SHP77 treated with DMSO at 0.1 percent for 48 hours (cell line): ENCODE results near the gene STAC.
"Not testable (repeated sequence)": the region's sequence is repeated elsewhere in the genome, so short reads cannot be mapped to it uniquely, and the experiment has no call there.

ENCODE experiments used
- DNase-seq: peaks from one replicate; lab custom pipeline; 2025; lab: John Stamatoyannopoulos, UW

The STAC gene

DNA sequence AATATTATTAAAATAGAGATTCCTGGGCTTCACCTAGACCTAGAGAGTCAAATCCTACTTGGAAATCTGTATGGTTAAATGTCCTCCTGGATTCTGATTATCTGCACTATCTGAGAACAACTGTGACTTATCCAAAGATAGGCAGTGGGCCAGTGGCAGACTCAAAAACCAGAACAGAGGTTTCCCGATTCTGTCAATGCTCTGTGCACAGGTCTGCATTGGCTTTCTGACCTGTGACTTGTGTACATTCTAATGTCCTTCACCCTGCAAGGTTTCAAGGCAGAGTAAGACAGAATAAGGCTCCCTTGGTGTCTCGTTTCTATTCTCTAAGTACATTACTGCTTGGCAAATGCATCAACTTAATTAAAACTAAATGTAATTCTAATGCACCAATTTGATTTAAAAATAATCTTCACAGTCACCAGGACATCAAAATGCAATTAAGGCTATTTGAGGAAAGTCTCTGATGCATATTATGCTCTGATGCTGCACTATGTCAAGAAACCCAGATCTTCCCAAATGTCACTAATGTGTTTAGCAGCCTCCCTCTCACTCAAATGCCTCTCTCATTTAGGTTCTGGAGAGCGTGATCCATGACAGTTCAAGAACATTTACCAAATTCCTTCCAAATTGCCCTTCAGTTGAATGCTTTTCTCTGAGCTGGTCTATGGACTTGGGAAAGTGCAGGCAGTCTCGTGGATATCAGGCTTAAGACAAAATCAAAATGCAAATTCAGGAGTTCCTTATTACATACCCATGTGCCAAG, 140.1 kb downstream of the STAC start:
- DNase-seq: no peak

GRCh38 chr3:36521007-36521379, 140.7 kb downstream of the STAC start:
- no peak for DNase-seq

GRCh38 chr3:36524560-36524959, 144.3 kb downstream of the STAC start:
- no peak for DNase-seq

DNA sequence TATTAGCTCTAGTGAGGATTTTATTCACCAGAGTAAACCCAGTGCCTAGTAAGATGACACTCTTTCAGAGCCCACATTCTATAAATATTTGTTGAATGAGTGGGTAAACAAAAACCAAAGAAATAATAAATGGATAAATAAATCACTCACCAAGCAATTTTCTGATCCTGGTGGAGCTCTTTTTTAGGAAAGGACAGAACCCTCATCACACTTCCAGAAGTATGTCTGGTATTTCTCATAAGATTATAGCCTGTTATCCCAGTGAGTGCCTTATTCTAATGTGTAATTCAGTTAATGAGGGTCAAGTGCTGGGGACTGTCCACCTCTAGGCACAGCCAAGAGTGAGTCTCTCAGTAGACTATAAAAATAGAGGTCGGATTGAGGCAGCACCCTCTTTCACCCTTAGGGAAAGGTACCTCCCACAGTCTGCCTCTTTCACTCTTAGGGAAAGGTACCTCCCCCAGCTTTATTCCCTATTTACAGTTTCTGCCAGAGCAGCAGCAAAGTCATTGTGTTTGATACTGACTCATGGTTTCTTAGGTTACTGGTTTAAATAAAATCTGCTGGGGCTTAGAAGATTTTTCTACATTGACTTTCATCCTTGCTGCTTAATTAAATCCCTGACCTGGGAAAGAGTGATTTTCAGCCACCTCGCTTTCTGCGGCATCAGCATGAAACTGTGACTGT, 145.0 kb downstream of the STAC start:
- no peak for DNase-seq

DNA sequence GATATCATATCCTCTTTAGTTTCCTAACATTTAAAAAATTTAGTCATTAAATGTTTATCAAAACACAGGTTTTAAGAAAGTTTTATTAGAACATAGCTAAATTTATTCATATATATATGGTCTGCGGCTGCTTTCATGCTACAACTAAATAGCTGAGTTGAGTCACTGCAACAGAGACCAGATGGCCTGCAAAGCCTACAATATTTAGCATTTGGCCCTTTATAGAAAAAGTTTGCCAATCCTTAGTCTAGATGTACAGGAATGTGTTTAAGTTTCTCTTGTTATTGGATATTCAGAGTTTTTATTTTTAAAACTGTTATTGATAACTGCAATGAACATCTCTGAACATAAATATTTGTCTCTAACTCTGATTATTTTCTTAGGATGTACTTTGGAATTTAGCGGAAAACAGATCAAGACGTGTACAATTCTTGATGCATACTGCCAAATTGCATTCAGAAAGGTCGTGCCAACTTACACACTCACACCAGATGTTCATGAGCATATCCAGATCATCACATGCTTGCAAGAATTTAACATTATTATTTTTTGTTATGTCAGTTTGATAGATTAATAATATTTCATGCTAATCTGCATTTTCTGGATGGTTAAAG, 157.9 kb downstream of the STAC start:
- no peak for DNase-seq

DNA sequence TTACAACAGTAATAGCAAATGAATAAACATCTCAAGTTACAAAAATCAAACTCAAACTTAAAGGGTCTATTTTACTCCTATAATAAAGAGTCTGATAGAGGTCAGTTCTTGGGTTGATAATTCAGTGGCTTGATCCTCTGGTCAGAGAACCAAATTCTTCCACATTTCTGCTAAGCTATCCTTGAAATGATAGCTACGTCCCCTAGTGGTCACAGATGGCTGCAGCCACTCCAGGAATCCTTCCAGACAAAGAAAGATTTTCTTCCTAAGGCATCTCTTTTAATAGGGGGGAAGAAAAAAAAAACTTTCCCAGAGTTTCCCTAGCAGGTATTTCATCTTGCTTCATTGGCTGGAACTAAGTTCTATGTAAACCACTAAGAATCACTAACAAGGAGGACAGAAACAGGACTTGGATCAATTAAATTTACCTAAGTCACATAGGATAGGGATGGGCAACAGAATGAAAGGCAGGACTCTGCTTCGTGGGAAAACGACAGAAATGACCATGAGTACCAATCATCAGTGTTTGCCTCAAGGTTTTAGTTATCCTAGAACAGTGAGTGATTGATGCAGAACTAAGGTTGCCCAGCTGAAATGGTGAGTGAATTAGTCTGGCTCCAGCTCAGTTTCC, 160.7 kb downstream of the STAC start:
- DNase-seq: no peak

- DNase-seq: no peak
Measured at GRCh38 chr3:36542186-36542585, 161.9 kb downstream of the STAC start.

DNA sequence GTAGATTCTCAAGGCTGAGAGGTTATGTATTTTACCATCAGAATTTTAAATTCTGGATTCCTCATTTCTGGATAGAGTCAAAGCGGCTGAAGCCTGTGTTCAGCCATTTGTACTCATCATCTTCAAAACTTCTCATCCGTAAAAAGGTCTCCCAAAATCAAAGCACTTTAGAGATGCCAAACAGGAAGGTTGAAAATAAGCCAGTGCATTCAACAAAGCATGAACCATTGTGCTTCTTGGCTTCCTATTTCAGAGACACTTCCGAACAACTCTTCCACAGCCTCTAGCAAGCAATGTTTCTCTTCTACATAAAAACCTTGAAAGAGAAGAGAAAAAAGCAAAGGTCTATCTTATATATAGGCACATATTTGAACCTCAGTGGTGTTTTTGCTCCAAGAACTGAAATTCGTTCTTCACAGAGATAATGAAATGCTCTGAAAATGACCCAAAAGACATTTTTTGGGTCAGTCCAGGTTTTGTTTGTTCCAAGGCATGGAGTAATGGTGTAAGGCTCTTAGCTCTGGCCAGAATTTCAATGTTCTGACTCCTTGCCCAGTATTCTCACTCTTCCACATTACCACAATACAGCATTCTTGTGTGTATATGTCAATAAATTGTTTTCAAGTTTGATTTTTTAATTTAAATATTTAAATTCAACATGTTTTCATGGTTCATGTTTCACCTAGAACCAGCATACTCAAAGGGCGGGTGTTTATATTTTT, 163.1 kb downstream of the STAC start:
- no peak for DNase-seq

- DNase-seq: no peak
Measured at GRCh38 chr3:36546226-36546625, 165.9 kb downstream of the STAC start.

DNA sequence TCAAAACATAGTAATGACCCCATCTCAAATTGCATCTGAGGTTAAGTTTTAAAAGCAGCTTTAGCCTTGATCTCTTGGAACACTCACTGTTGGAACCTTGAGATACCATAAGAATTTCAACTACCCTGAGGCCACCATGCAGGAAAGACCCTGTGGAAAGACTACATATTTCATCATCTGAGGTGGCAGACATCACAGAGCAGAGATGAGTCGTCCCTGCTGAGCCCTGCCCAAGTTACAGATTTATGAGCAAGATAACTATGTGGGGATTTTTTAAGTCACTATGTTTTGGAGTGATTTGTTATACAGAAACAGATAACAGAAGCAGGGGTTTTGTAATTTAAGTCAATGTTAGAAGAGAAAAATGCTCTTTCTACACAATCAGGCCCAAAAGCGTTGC, 168.4 kb downstream of the STAC start:
- no peak for DNase-seq

GRCh38 chr3:36557021-36557707, 176.9 kb downstream of the STAC start:
- no peak for DNase-seq

DNA sequence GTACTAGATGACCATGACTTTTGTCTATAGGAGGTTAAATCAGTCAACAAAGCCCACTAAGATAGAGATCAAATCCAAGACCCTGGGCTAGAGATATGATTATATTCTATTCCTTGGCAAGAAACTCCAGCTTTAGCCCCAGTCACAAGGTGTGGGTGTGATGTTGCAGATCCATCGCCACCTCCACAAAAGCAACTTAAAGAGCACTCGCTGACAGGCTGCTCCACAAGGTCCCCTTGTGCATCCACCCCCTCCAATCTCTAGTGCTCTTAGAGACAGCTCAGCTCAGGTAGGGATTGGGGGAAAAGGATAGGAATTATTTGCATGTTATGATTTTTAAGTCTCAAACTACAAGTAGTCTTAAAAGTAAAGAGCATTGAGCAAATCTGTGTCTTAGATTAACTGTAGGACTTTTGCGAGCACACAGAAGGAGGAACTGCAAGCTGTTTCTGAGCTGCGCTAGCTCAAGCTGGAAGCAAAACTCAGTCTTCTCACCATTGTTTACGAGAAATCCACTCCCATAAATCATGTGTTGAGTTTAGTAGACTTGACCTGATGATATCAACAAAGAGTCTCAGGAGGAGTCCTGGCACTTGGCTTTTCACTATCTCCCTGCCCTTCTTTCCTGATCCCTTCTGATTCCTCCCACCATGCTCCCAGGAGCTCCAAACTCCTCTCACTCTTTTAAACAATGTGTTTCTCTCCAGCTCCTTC, 177.6 kb downstream of the STAC start:
- no peak for DNase-seq

DNA sequence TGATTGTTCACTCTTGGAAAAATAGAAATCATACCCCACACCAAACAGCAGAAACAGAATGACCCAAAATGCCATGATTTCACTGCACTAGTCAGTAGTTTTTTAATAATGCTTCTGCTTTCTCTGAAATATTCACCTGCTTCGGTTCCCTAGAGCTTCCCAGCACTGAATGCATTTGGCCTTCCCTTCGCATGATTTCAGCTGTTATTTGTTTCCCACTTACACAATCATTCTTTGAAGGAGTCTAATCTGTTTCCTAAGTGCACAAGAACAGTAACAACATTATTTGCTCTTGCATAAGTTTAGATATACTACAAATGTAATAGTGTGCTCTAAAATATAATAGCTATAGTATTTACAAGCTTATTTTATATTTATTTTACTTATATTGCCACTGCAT, 178.7 kb downstream of the STAC start:
- no peak for DNase-seq

DNA sequence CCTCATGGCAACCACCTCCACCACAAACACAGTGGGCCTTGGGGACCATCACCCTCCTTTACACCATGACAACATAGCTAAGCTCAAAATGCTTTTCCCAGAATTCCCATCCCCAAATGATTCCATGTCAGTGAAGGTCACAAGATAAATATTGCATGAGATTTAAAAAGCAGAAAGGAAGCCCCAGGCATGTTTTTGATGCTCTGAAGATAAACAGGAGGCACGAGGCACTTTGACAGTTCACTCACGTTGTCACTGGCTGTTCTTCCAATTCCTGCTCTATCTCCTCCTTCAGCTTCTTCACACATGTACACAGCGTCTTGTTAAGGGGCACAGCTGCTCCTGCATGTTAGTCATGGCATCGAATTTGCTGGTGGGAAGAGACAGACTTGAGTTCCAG, 180.4 kb downstream of the STAC start:
- DNase-seq: no peak

- no peak for DNase-seq
Measured at GRCh38 chr3:36561601-36562000, 181.3 kb downstream of the STAC start.

GRCh38 chr3:36562945-36563344, 182.6 kb downstream of the STAC start:
- DNase-seq: no peak

- no peak for DNase-seq
Measured at GRCh38 chr3:36575241-36575640, 194.9 kb downstream of the STAC start.

- DNase-seq: not testable (repeated sequence)
Measured at GRCh38 chr3:36578418-36578817, 198.1 kb downstream of the STAC start.

DNA sequence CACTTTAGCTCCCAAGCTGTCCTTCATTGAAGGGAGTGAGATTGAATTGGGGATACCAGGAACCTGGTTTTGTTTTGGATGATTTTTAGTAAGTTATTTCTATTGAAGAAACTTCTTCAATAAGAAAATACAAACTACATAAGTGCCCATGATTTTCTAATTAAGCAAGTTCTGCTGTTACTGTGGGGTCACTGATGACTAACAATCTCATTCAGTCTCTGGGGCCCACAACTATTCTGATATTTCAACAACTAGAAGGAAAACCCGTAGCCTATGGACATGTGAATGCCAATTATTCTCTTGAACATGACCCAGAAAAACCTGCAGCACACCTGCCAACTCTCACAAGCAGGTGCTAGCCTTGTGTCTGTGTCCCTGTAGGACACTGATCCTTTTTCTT, 199.4 kb downstream of the STAC start:
- DNase-seq: no peak

- DNase-seq: no peak
Measured at GRCh38 chr3:36580716-36581115, 200.4 kb downstream of the STAC start.

DNA sequence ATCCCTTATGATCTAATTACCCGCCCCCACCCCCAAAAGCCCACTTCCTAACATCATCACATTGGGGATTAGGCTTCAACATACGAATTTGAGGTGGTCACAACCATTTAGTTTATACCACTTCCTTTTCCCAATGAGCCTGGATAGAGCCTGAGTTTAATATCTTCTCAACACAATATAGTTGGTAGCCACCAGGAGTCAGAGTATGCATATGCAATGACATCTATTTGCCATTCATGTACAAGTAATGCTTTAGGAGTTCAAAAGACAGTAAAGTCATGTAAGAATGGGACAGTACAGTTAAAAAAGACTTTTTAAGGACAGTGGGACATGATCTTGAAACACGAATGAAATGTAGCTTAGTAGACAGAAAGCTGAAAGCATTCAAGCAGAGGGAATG, 211.7 kb downstream of the STAC start:
- DNase-seq: no peak
